CD4-positive, alpha-beta T cell (primary cell): ENCODE data around the gene SLC6A15. TPM values are rescaled to one million over a fixed set of nuclear protein-coding genes. Genes with fewer than 3 reads are reported as not detected.

Experiments
- ATAC-seq: fragments of 200-7000 bp; cut with Tn5 transposase; one replicate; pipeline ENCODE4 v1.10.0; 2022; ENCODE audit warnings: mild to moderate bottlenecking; ENCODE audit not compliant: poor library complexity
- CTCF ChIA-PET: fragments of 350-600 bp; sonication (Branson Sonifier 250); formaldehyde crosslinking; loops from one replicate; lab custom pipeline; 2021; ENCODE audit warnings: antibody characterized with exemption, inconsistent platforms; lab: Charles Lee
- POLR2A ChIA-PET: fragments of 350-600 bp; sonication (Branson Sonifier 250); formaldehyde crosslinking; loops from one replicate; lab custom pipeline; 2021; ENCODE audit warnings: antibody characterized with exemption, inconsistent platforms; lab: Charles Lee
- DNase-seq, 14 experiments: peaks; one replicate each; pipeline ENCODE4 v3.0.0-alpha.2; 2013 to 2020; ENCODE audit warnings: mixed read lengths in 2 of 14
- H3K27ac ChIP-seq, 2 donors: one replicate each; pipeline versions ENCODE4 v1.5.1 to v1.7.0; 2013; ENCODE audit warnings: low read length in 2 of 2, low read depth in 1 of 2, mild to moderate bottlenecking in 1 of 2
- H3K27me3 ChIP-seq, 2 experiments: 1 replicate in 1 of 2; 2 replicates in 1 of 2; pipeline versions ENCODE4 v1.6.1 to v1.7.0; 2013; ENCODE audit warnings: low read length in 2 of 2, control low read depth in 1 of 2, mild to moderate bottlenecking in 1 of 2, moderate library complexity in 1 of 2; ENCODE audit not compliant: insufficient read depth in 2 of 2, control insufficient read depth in 1 of 2
- H3K36me3 ChIP-seq: one replicate; pipeline ENCODE4 v1.6.1; 2013; ENCODE audit warnings: low read length, control low read depth; ENCODE audit not compliant: insufficient read depth
- H3K4me1 ChIP-seq: one replicate; pipeline ENCODE4 v1.6.1; 2013; ENCODE audit warnings: low read length, control low read depth; ENCODE audit not compliant: insufficient read depth
- H3K4me3 ChIP-seq: one replicate; pipeline ENCODE4 v1.5.1; 2013; ENCODE audit warnings: mild to moderate bottlenecking, low read length, moderate library complexity
- H3K9me3 ChIP-seq, 2 experiments: 1 replicate in 1 of 2; 2 replicates in 1 of 2; pipeline versions ENCODE4 v1.6.1 to v1.7.0; 2013; ENCODE audit warnings: low read length in 2 of 2, mild to moderate bottlenecking in 2 of 2, control low read depth in 1 of 2, moderate library complexity in 1 of 2; ENCODE audit not compliant: control insufficient read depth in 1 of 2, insufficient read depth in 1 of 2
- H3K27ac Mint-ChIP-seq: one replicate; pipeline ENCODE4 v1.8.0; 2020; ENCODE audit warnings: mixed read lengths
- H3K27me3 Mint-ChIP-seq: one replicate; pipeline ENCODE4 v1.8.0; 2021; ENCODE audit warnings: mixed read lengths
- H3K36me3 Mint-ChIP-seq: one replicate; pipeline ENCODE4 v1.8.0; 2021; ENCODE audit warnings: low read depth, mixed read lengths
- H3K4me1 Mint-ChIP-seq: one replicate; pipeline ENCODE4 v1.8.0; 2021; ENCODE audit warnings: low read depth, mixed read lengths
- H3K4me3 Mint-ChIP-seq: one replicate; pipeline ENCODE4 v1.8.0; 2020; ENCODE audit warnings: mild to moderate bottlenecking, mixed read lengths
- H3K9me3 Mint-ChIP-seq: one replicate; pipeline ENCODE4 v1.8.0; 2020; ENCODE audit warnings: mixed read lengths
- CTCF ChIP-seq: fragments of 200-600 bp; IDR thresholded peaks from one replicate; pipeline ENCODE4 v1.8.0; 2022; ENCODE audit warnings: antibody characterized with exemption, mild to moderate bottlenecking
- intact Hi-C, 2 experiments: fragments of 100-400 bp; cut with DNase I in 1 of 2; cut with micrococcal nuclease in 1 of 2; formaldehyde crosslinking; loops; one replicate each; pipeline versions ENCODE4 v1.15.1 to v1.9.0; 2023 to 2025; cut with DNase I, micrococcal nuclease
- total RNA-seq, 174 experiments: library from RNA in 2 of 174; stranded (reverse) in 2 of 174; gene quantifications; one replicate each; pipeline ENCODE4 v1.2.3 and lab custom pipeline; 2021 to 2026

SLC6A15 gene
- total RNA-seq, 2 experiments from 2014 or later = not detected

- POLR2A ChIA-PET = no interaction called here
- no peaks in the 10 kb centered on the region for H3K27me3 ChIP-seq
- no peak overlapping the region for H3K27ac ChIP-seq
- H3K27me3 Mint-ChIP-seq = no peaks in the 10 kb centered on the region
- DNase-seq (no peak), ATAC-seq (no peak)
- no peak overlapping the region for H3K4me3 ChIP-seq
- H3K36me3 Mint-ChIP-seq = no peaks in the 10 kb centered on the region
- no peaks in the 10 kb centered on the region for H3K4me1 Mint-ChIP-seq
- no peaks in the 10 kb centered on the region for H3K9me3 Mint-ChIP-seq
- TF ChIP-seq CTCF = no peak
- CTCF ChIA-PET = no interaction called here
- H3K4me1 ChIP-seq = no peaks in the 10 kb centered on the region
- H3K9me3 ChIP-seq = no peaks in the 10 kb centered on the region
- H3K27ac Mint-ChIP-seq = no peak overlapping the region
- H3K4me3 Mint-ChIP-seq = no peak overlapping the region
- H3K36me3 ChIP-seq = no peaks in the 10 kb centered on the region
- intact Hi-C loops = no loop called here
Observed at GRCh38 chr12:84954415-84954814, 41.8 kb upstream of the SLC6A15 start.

- Histone ChIP-seq H3K27ac (no peak overlapping the region), H3K4me3 (no peak overlapping the region), H3K9me3 (peaks cover 0 to 4% of the 10 kb centered on the region in 2 experiments), H3K4me1 (no peaks in the 10 kb centered on the region), H3K27me3 (no peaks in the 10 kb centered on the region), H3K36me3 (no peaks in the 10 kb centered on the region)
- POLR2A ChIA-PET = no interaction called here
- intact Hi-C loops = no loop called here
- no peak overlapping the region for H3K4me3 Mint-ChIP-seq
- no peaks in the 10 kb centered on the region for H3K9me3 Mint-ChIP-seq
- no peak for DNase-seq
- no peak for ATAC-seq
- CTCF ChIA-PET = no interaction called here
- no peaks in the 10 kb centered on the region for H3K27me3 Mint-ChIP-seq
- TF ChIP-seq CTCF = no peak
- no peak overlapping the region for H3K27ac Mint-ChIP-seq
- no peaks in the 10 kb centered on the region for H3K4me1 Mint-ChIP-seq
- no peaks in the 10 kb centered on the region for H3K36me3 Mint-ChIP-seq
Observed at GRCh38 chr12:84950971-84951546, 38.5 kb upstream of the SLC6A15 start.

DNA sequence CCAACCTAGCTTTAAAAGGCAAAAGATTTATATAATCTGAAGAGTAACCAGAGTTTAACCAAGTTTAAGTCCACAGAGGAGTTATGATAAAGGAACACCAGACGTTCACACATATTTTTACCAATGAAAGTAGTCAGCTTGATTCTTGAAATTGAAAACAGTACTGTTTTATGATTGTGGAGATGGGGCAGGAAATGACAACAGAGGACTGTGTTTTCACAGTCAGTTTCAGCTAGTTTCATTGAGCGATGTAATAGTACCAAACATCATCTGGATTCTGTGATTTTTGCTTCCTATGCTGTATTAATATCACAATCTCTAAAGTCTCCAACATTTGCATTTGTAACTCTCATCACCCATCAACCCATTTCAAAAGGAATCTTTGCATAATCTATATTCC lies 34.2 kb upstream of the SLC6A15 start:
- no peak for DNase-seq
- ATAC-seq = no peak
- ChIA-PET POLR2A (no interaction called here), CTCF (no interaction called here)
- Mint-ChIP-seq H3K27ac (no peak overlapping the region), H3K27me3 (no peaks in the 10 kb centered on the region), H3K36me3 (no peaks in the 10 kb centered on the region), H3K4me1 (no peaks in the 10 kb centered on the region), H3K9me3 (no peaks in the 10 kb centered on the region), H3K4me3 (no peak overlapping the region)
- Histone ChIP-seq H3K9me3 (peaks cover 0 to 4% of the 10 kb centered on the region in 2 experiments), H3K4me3 (no peak overlapping the region), H3K4me1 (no peaks in the 10 kb centered on the region), H3K36me3 (no peaks in the 10 kb centered on the region), H3K27me3 (no peaks in the 10 kb centered on the region), H3K27ac (no peak overlapping the region)
- TF ChIP-seq CTCF = no peak
- intact Hi-C loops = no loop called here
